ENCODE results near the gene DHCR7.
"Not testable (repeated sequence)": the region's sequence is repeated elsewhere in the genome, so short reads cannot be mapped to it uniquely, and the experiment has no call there.

Gene DHCR7

GRCh38 chr11:71436861-71437260 is 11.3 kb downstream of the DHCR7 start:
- no peak for DNase-seq

DNA sequence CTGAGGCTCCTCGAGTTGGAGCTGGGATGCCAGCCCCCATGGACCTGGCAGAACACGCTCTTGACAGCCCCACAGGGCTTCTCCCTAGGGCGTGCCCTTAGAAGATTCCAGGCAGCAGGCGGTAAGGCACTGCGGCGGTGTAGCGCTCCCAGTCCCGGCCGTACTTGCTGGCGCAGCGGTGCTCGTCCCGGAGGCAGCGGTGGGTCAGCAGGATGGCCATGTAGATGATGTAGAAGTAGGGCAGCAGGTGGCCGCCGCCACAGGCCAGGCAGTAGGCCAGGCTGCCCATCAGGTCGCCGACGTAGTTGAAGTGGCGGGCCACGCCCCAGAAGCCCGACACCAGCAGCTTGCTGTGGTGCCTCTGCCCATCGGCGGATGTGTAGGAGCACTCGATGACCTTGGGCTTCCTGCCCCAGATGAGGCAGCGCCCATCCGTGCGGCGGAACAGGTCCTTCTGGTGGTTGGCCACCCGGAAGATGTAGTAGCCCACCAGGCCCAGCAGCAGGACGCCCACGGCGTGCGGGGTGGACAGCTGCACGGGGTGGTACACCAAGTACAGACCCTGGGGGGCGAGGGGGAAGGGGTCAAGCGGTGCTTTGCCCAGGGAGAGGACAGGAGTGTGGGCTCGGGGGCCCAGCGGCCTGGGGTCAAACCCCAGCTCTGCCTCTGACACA is 12.8 kb downstream of the DHCR7 start:
- no peak for DNase-seq

DNA sequence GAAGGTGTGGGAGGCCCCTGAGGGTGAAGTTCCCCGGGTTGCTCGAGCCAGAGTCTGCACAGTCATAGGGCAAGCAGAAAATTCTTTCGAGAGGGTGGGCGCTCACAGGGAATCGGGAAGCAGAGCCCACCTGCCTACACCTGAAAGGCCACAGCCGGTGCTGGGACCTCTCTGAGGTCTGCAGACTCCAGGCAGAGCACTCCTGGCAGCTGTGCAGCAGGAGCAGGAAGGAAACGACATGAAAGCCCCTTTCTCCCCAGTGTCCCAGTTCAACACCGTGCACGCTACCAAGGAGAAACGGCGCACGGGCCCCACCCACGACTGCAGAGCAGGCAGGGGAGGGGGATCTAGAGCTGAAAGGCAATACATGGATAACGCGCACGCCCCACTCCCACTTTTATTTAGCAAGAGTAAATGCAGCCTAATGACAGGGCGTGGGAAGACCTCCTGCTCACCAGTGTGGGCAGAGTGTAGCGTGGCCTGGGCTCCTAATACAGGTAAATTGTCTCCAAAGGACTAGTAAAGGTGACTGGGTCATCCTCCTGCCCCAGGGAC is 13.5 kb downstream of the DHCR7 start:
- no peak for DNase-seq

DNA sequence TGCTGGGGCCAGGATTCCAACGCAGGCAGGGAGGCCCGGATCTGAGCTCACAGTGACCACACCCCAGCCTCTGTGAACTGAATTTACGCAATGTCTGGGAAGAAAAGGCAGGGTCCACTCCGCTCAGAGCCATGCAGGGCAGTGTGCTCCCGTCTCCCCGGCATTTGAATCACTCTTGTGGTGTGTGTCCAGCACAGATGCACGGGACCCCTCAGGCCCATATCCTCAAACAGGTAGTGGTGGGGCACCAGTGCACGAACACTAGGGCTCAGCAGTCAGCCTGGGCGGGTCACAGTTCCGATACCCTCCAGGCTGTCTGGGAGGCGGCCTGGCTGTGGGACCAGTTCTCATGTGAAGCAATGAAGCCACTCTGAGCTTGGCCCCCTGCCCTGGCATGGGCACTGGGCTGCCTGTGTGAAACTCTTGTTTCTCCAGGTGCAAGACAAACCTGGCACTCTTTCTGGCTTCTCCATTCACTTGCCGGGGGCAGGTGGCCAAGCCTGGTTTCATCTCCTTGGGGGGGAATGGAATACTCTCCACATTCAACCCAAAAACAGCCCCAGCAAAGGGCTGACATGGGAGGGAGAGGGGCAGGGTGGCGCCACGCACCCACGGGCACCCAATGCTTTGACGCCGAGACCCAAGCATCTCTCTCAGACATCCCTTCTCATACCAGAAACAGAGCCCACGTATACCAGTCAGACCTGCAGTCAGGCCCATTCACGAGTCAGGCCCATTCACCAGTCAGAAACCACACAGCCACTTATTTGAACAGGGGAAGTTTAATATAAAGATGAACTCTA is 14.3 kb downstream of the DHCR7 start:
- no peak for DNase-seq

- DNase-seq, result no peak
Measured at GRCh38 chr11:71432761-71433647, 15.2 kb downstream of the DHCR7 start.

- DNase-seq, result no peak
Measured at GRCh38 chr11:71431271-71431670, 16.9 kb downstream of the DHCR7 start.

- DNase-seq, result no peak
Measured at GRCh38 chr11:71430166-71430565, 18.0 kb downstream of the DHCR7 start.

DNA sequence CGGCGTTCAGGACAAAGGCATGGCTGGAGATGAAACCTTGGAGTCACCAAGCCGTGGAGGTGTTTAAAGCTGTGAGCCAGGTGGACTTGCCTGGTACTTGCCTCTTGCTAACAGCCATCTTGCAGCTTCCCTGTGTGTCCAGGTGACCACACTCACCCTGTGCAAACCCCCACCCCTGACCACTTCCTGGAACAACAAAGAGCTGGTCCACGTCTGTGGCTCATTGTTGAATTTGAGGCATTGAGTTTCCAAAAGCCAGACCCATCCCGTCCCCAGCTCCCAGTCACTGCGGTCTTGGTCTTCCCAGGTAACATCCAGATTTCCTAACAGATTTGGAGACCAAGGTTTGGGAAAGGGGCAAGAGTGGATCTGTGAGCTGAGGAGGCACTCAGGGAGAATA is 18.5 kb downstream of the DHCR7 start:
- DNase-seq, result no peak

- DNase-seq, result no peak
Measured at GRCh38 chr11:71428861-71429435, 19.2 kb downstream of the DHCR7 start.

DNA sequence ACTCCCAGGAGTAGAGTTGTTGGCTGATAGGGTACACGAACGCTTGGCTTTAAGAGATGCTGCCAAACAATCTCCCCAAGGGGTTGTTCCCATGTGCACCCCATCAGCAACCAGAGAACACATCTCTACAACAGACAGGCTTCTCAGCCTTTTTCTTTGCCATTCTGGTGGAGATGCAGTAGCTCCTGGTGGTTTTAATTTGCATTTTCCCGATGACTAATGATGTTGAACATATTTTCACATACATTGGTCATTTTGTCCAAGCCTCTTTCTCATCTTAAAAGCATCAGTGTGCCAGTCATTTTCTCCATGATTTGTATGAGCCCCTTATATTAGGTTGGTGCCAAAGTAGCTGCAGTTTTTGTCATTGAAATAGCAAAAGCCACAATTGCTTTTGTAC is 21.8 kb downstream of the DHCR7 start:
- DNase-seq, result no peak

DNA sequence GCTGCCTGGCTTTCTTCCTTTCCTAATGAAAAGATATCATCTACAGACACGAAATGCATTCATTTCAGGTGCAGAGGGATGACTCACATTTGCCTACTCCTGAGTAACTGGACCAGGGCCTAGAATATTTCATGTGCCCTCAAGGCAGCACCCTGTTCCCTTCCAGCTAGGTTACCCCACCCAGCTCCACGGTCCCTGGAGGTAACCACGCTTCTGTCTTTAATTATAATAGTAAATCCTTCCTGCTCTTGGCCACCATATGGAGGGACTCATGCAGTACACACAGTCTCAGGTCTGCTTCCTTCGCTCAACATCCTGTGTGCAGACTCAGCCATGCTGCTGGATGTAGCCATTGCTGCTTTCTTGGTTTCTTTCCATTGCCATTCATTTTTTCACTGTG is 22.3 kb downstream of the DHCR7 start:
- no peak for DNase-seq

DNA sequence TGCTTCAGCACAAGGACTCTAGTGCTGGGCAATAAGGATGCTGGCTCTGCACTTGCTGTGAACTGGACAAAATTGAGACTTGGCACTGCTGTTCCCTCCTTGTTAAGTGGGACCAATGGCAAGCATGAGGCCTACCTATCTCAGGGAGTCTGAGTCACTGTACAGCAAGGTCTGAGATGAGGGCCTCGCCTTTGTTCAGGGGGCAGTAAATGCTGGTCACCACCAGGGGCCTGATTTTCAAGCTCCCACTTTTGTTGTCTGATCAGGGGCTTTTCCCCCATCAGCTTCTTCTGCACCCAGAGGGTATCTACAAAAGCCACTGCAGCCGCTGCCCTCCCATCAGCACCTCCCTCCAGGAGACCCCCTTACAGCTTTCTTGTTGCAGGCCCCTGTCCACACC is 22.8 kb downstream of the DHCR7 start:
- no peak for DNase-seq

DNA sequence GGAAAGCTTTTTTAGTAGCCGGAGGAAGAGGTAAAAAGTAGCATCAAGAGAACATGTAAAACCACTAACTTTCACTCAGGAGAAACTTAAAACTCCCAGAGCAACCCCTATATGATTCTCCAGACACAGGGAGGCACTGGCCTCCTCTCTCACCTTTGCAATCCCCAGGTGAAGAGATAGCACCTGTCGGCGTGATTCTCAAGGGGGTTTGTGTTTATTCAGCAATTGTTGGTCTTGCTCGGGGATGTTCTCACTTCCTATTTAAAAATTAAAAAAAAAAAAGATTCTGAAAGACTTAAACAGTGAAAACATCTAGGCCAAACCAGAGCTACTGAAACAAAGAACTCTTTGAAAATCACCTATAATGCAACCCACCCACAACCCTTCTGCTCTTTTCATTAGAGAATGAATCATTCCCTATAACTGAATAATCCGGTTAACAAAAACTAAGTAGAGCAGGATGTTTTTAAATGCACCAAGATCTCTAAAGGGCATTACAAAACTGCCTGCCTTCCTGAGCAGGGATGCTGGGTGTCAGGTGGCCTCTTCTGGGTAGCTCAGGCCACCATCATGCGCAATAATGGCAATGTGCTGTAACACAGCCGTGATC is 24.9 kb downstream of the DHCR7 start:
- no peak for DNase-seq

- not testable (repeated sequence) for DNase-seq
Measured at GRCh38 chr11:71422318-71422717, 25.9 kb downstream of the DHCR7 start.

- DNase-seq, result no peak
Measured at GRCh38 chr11:71421392-71421950, 26.7 kb downstream of the DHCR7 start.

DNA sequence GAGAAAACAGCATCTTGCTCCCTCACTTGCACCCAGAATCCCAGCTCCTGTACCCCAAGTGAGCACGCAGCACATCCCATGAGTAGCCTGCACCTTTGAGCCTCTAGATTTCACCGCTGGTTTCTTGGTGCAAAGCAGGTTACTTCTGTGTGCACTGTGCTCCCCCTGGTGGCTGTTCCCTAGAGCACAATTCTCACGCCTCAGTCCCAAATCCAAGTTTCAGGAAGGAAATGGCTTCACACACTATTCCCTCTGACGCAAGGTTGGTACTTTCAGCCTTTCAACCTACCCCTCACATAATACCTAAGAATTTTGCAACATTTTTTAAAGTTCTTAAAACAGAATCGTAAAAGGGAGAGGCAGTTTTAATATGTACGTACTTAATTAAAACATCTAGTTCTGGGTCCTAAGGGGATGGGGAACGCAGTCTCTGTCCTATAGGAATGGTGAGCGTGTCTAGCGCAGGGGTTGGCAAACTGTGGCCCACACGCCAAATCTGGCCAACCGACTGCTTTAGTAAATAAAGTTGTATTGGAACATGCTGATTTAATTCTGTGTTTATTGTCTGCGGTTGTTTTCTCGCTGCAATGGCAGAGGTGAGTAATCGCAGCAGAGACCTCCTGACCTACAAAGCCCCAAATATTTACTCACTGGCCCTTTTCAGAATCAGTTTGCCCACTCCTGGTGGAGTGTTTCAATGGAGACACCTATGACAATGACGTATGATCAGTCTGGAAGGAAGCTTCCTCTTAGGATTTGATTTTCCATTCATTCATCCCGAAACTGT is 27.5 kb downstream of the DHCR7 start:
- DNase-seq, result no peak

DNA sequence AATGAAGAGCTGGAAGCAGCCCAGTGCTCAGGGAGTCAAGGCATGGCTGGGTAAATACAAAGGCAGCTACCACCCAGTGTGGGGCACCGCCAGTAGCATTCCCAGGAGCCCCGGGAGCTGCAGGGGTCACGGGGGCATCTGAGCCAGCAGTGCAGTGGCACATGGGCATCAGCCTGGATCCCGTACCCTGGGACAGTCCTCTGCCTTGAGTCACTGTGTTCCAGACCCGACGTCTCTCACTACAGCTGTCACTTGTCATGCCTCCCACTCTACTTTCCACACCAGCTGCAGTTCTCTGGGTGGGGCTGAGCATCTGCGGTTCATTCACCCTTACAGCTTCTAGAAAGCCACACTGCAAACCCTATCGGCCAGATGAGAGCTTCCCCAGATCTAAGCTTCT is 29.6 kb downstream of the DHCR7 start:
- no peak for DNase-seq

- no peak for DNase-seq
Measured at GRCh38 chr11:71414645-71415044, 33.5 kb downstream of the DHCR7 start.

DNA sequence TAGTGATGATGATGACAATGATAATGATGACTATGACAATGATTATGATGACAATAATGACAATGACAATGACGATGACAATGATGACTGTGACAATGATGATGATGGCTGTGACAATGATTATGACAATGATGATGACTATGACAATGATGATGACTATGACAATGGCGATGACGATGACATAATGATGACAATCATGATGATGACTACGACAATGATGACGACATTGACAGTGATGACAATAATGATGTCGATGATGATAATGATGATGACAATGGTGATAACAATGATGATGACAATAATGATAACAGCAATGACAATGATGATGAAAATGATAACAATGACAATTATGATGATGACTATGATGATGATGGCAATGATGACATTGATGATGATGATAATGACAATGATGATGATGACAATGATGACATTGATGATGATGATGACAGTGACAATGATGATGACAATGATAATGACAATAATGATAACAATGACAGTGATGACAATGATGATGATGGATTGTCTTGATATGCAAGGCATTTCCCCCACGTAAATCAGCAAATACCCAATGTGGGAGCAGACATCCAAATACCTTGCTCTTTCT is 37.7 kb downstream of the DHCR7 start:
- no peak for DNase-seq

DNA sequence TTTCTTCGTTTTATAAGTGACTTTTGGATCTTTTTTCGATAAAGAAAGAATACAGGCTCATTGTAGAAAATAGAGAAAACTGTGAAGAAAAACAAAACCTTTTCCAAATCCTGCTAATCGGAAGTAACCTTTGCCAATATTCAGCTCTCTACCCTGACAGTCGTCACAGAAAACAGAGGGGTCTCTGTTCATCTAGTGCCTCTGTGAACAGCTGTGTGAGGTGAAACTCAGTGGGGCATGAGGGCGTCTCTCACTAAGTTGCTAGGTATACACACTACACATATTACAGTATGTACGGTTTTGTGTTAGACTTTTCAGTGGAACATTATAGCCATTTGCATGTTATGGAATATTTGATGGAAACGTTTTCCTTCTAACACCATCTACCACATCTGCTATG is 39.4 kb downstream of the DHCR7 start:
- no peak for DNase-seq

DNA sequence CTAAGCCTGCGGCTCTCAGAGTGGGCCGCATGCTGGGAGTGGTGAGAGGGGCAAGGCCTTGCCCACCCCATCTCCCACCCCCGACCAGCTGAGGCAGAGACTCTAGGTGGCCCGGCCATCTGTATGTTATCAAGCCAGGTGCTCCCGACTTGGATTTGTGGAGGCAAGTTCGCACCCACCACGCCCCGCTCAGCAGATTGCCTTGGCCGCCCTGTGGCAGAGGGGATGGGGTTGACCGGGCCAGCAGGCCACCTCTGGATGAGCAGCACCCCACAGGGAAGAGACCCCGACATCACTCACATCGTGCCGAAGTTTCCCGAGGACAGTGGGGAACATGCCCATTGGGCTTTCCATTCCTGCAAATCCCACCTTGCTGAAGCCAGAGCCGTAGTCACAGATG is 40.8 kb downstream of the DHCR7 start:
- no peak for DNase-seq

Measured in effector CD8-positive, alpha-beta T cell (primary cell).